Activated naive CD4-positive, alpha-beta T cell treated with anti-CD3 and anti-CD28 coated beads, Interleukin-2, amount 10 ng/mL, durations not matched to agents 7 days and 5 days (primary cell): ENCODE results near the gene NVL.

Source experiments
- CTCF ChIA-PET: fragments of 350-600 bp; sonication (Branson Sonifier 250); formaldehyde crosslinking; loops from one replicate; lab custom pipeline; 2021; ENCODE audit warnings: antibody characterized with exemption; lab: Charles Lee
- DNase-seq: peaks from one replicate; pipeline ENCODE4 v3.0.0-alpha.2; 2020
- H3K27ac Mint-ChIP-seq: one replicate; pipeline ENCODE4 v1.8.0; 2021; ENCODE audit warnings: mild to moderate bottlenecking, moderate library complexity, mixed read lengths
- H3K27me3 Mint-ChIP-seq: one replicate; pipeline ENCODE4 v1.8.0; 2021; ENCODE audit warnings: mild to moderate bottlenecking, mixed read lengths
- H3K36me3 Mint-ChIP-seq: one replicate; pipeline ENCODE4 v1.8.0; 2021; ENCODE audit warnings: mixed read lengths
- H3K4me1 Mint-ChIP-seq: one replicate; pipeline ENCODE4 v1.8.0; 2021; ENCODE audit warnings: mixed read lengths
- H3K4me3 Mint-ChIP-seq: one replicate; pipeline ENCODE4 v1.8.0; 2021; ENCODE audit warnings: mild to moderate bottlenecking, moderate library complexity, mixed read lengths
- H3K9me3 Mint-ChIP-seq: one replicate; pipeline ENCODE4 v1.8.0; 2021; ENCODE audit warnings: mixed read lengths

Gene NVL

DNA sequence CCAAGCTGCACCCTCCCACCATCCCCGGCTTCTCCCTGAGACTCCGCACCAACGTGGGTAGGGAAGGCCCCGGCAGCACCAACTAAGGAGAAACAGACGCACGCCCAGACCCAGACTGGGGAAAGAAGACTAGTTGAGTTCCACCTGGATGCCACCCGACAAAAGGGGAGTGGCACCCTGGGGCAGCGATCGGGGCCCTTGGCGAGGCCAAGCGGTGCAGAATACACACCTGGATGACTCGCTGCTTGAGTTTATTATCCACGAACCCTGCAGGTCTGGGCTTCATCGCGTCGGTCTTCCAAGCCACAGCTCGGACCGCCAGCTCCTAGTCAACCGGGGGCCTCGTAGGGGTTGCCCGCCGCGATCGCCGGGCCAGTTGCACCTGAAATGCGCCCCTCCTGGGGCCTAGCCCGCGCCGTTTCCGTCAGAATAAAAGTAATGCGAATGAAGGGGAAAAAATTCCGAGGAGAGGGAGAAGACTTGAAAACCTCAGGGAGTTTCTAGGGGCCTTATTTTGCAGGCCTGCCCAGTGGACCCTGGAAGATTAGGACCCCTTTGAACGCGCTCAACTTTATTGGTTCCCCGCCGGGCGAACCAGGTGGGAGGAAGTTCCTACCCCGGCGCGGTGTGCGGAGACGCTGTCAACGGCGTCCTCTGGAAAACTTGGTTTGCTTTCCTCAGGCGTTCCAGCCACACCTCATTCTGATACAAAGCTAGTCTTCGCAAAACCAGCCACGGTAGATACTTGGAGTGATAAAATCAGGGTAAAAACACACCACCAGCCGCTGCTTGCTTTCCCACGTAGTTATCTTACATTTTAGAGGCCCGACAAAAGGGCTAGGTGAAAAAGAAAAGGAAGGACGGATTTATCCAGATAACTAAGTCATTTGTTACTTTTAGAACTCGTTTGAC, at the start of gene NVL:
NVL (minus strand) TSS at position 331 of the 912 bp plus-strand sequence; CDS start at position 286, 45 bp downstream.
- H3K36me3 Mint-ChIP-seq = peaks cover 7% of the 10 kb centered on the region
- H3K9me3 Mint-ChIP-seq = peaks cover 8% of the 10 kb centered on the region
- DNase-seq = peak; percentile 87
- H3K4me1 Mint-ChIP-seq = peaks cover 58% of the 10 kb centered on the region
- H3K27me3 Mint-ChIP-seq = no peaks in the 10 kb centered on the region
- CTCF ChIA-PET = interaction anchor here (1.0 to 1.8 kb wide), 3 partner anchors 15 to 214 kb away, joined by 3 to 6 read pairs (median 3); no protein-coding TSS in a partner anchor
- peak within 1 kb of the TSS; percentile 94 for H3K27ac Mint-ChIP-seq
- H3K4me3 Mint-ChIP-seq = peak within 1 kb of the TSS; percentile 90

DNA sequence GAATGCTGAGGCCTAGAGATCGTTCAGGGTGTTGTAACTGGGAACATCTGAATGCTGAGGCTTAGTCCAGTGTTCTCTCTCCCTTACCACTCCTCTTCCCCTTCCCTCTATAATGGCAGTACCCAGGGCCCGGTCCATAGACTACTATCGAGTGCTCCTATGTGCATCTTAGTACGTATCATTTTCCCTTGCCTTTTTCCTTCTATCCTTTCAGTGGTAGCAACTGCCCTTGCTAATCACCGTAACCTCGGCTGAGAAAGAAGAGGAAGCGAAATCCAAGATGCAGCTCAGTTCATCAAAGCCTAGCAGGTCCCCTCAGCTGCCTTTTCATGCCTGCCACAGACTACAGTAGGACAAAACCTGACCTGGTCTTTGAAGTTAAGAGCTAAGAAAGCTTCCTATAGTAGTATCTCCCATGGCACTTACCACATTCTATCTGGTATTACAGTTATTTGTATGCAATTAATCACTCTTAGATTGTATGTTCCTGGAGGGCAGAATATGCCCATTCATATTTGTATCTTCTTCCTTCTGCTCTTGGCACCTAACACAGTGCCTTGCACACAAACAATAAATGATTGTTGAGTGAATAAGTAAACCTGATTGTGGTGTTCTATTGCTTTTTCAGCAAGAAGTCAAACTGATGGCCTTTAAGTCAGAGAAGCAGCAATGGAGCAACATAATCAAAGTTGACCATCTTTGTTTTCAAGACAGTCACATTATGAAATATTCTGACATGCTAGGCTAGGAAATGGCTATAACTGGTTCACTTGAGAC, 49.1 kb upstream of the NVL start:
- Mint-ChIP-seq H3K27me3 (no peaks in the 10 kb centered on the region), H3K36me3 (peaks cover 75% of the 10 kb centered on the region), H3K4me3 (no peak overlapping the region), H3K27ac (peak overlapping the region; percentile 82), H3K9me3 (no peaks in the 10 kb centered on the region), H3K4me1 (peaks cover 89% of the 10 kb centered on the region)
- DNase-seq = no peak
- CTCF ChIA-PET = interaction anchor here (1.4 kb wide), 2 partner anchors 21 to 42 kb away, joined by 3 read pairs; no protein-coding TSS in a partner anchor

DNA sequence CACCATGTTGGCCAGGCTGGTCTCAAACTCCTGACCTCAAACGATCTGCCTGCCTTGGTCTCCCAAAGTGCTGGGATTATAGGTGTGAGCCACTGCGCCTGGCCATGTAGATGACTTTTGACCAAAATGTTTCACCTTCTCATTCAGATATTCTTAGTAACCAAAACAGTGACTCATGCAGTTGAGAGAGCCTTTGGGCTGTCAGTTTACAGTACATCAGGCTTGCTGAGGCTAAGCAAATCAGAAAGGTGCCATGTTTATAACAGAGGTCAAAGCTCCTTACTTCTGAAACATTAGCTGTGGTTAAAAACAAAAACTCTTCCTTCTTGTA, 47.7 kb upstream of the NVL start:
- Mint-ChIP-seq H3K27ac (peak overlapping the region; percentile 90), H3K27me3 (no peaks in the 10 kb centered on the region), H3K4me3 (no peak overlapping the region), H3K9me3 (no peaks in the 10 kb centered on the region), H3K4me1 (peaks cover 85% of the 10 kb centered on the region), H3K36me3 (peaks cover 79% of the 10 kb centered on the region)
- peak; percentile 28 for DNase-seq
- CTCF ChIA-PET = interaction anchor here (0.6 kb wide), 2 partner anchors 19 to 195 kb away, joined by 3 to 5 read pairs; partner anchors contain the start of gene DEGS1

DNA sequence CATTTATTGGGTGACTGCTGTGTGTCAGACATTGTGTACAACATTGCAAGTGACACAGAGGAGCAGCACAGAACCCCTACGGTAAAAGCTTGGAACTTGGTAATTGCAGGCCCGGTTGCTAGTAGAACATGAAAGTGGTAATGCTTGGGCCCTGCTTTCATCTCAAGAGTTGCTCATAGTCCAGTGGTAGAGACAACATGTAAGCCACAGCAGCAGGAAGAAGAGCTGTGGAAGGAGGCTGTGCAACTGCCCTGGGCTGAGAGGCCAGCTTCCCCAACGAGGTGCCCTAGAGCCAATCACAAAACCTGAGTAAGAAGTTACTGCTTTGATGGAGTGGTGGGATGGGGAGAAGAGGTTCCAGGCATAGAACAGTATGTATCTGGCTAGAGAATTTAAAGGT, 45.1 kb upstream of the NVL start:
- Mint-ChIP-seq H3K36me3 (peaks cover 80% of the 10 kb centered on the region), H3K27me3 (no peaks in the 10 kb centered on the region), H3K4me3 (no peak overlapping the region), H3K4me1 (peaks cover 63% of the 10 kb centered on the region), H3K9me3 (no peaks in the 10 kb centered on the region), H3K27ac (peak overlapping the region; percentile 40)
- DNase-seq = peak; percentile 22
- CTCF ChIA-PET = no interaction called here

DNA sequence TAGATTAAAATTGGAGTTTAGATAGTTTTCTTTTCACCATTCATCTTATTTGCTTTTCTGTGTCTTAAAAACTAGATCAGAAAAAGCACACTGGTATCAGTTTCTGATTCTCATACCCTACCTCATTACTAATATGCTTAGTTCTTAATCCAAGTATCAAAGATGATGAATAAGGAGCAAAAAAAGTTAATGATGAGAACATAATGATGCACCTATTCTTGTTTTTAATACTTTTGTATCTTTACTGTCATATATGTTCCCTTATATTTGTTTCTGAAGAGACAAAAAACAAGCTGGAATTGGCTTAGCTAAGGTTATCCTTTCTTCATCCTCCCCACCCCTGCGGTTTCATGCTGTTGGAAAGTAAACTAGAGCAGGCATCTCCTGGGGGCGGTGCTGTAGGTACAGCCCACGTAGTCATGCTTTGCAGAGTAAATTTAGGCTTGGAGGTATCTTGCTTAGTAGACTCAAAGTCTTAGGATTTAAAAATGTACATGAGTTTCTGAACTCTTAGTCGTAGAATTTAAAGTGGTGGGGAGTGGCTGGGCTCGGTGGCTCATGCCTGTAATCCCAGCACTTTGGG, 43.1 kb upstream of the NVL start:
- Mint-ChIP-seq H3K9me3 (no peaks in the 10 kb centered on the region), H3K27me3 (no peaks in the 10 kb centered on the region), H3K27ac (no peak overlapping the region), H3K36me3 (peaks cover 79% of the 10 kb centered on the region), H3K4me1 (peaks cover 49% of the 10 kb centered on the region), H3K4me3 (no peak overlapping the region)
- no peak for DNase-seq
- CTCF ChIA-PET = no interaction called here

DNA sequence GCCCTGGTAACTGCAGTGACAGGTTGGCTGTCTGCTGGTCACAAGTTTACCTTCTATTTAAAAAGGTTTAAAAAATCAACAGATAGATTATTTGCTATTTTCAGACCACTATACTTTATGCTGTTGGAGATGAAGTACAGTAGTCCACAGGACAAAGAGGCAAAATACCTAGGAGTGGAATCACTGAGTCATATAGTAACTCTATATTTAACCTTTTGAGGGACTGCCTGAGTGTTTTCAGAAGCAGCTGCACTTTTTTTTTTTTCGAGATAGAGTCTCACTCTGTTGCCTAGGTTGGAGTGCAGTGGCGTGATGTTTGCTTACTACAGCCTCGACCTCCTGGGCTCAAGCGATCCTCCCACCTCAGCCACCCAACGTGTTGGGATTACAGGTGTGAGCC, 38.4 kb upstream of the NVL start:
- H3K4me1 Mint-ChIP-seq = peaks cover 20% of the 10 kb centered on the region
- peaks cover 71% of the 10 kb centered on the region for H3K36me3 Mint-ChIP-seq
- no peak overlapping the region for H3K27ac Mint-ChIP-seq
- CTCF ChIA-PET = no interaction called here
- no peak overlapping the region for H3K4me3 Mint-ChIP-seq
- H3K9me3 Mint-ChIP-seq = no peaks in the 10 kb centered on the region
- DNase-seq = no peak
- H3K27me3 Mint-ChIP-seq = no peaks in the 10 kb centered on the region

DNA sequence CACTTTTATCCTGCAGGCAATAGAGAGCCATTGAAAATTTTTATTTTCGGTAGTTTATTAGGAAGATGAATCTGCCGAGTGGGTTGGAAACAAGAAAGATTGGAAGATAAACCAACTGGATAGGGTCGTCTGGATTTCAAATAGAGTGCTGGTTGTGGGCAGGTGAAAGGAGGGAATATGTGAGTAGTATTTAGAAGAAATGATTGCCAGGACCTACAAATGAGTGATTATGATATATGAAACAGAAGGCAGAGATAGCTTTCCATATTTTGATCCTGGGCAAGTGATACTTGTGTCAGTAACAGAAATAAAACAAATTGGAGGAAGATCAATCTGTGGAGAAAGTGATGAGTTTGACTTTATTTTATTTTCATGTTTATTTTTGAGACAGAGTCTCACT, 29.2 kb upstream of the NVL start:
- Mint-ChIP-seq H3K27ac (no peak overlapping the region), H3K36me3 (peaks cover 33% of the 10 kb centered on the region), H3K4me3 (no peak overlapping the region), H3K9me3 (no peaks in the 10 kb centered on the region), H3K27me3 (no peaks in the 10 kb centered on the region), H3K4me1 (peaks cover 45% of the 10 kb centered on the region)
- CTCF ChIA-PET = no interaction called here
- no peak for DNase-seq

DNA sequence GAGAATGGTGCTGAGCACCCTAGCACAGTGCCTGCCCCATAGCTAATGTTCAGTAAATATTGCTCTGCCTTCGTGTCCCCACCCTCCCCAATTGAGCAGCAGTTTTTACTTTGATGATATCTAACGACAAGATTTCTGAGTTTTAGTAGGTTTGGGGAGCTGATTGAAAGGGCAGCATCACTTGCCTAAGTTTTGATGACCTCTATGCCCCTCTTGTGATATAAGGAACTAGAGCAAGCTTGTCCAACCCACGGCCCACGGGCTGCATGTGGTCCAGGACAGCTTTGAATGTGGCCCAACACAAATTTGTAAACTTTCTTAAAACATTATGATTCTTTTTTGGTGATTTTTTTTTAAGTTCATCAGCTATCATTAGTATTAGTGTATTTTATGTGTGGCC, 28.3 kb upstream of the NVL start:
- peak overlapping the region; percentile 81 for H3K4me3 Mint-ChIP-seq
- peaks cover 25% of the 10 kb centered on the region for H3K36me3 Mint-ChIP-seq
- H3K9me3 Mint-ChIP-seq = no peaks in the 10 kb centered on the region
- no peak for DNase-seq
- no peaks in the 10 kb centered on the region for H3K27me3 Mint-ChIP-seq
- peaks cover 38% of the 10 kb centered on the region for H3K4me1 Mint-ChIP-seq
- H3K27ac Mint-ChIP-seq = peak overlapping the region; percentile 89
- CTCF ChIA-PET = interaction anchor here (0.6 to 1.1 kb wide), 3 partner anchors 19 to 37 kb away, joined by 3 to 5 read pairs (median 3); no protein-coding TSS in a partner anchor

DNA sequence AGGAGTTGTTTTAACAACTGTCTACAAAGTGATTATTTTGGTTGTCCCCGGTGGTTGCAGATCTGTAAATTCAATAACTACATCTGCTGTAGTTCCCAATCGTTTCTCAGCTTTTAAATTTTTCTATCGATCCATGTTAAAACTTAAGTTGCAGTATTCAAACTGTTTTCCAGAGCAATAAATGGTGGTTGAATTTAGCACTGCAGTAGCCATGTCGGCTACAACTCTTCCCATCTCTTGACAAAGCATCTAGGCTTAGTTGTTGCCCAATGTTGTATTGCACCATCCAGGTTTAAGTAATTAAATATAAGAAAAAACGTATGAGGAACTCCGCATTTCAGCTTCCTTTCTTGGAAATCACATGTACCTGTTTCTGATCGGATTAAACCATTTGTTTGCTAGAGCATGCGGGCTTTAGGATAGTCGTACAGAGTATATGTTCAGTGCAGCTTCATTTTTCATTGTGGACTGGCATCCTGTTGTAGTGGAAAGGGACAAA, 27.7 kb upstream of the NVL start:
- Mint-ChIP-seq H3K36me3 (peaks cover 22% of the 10 kb centered on the region), H3K9me3 (no peaks in the 10 kb centered on the region), H3K27ac (peak overlapping the region; percentile 89), H3K4me3 (peak overlapping the region; percentile 81), H3K27me3 (no peaks in the 10 kb centered on the region), H3K4me1 (peaks cover 36% of the 10 kb centered on the region)
- DNase-seq = no peak
- CTCF ChIA-PET = interaction anchor here (0.9 to 1.1 kb wide), 2 partner anchors 22 to 37 kb away, joined by 3 read pairs; no protein-coding TSS in a partner anchor

DNA sequence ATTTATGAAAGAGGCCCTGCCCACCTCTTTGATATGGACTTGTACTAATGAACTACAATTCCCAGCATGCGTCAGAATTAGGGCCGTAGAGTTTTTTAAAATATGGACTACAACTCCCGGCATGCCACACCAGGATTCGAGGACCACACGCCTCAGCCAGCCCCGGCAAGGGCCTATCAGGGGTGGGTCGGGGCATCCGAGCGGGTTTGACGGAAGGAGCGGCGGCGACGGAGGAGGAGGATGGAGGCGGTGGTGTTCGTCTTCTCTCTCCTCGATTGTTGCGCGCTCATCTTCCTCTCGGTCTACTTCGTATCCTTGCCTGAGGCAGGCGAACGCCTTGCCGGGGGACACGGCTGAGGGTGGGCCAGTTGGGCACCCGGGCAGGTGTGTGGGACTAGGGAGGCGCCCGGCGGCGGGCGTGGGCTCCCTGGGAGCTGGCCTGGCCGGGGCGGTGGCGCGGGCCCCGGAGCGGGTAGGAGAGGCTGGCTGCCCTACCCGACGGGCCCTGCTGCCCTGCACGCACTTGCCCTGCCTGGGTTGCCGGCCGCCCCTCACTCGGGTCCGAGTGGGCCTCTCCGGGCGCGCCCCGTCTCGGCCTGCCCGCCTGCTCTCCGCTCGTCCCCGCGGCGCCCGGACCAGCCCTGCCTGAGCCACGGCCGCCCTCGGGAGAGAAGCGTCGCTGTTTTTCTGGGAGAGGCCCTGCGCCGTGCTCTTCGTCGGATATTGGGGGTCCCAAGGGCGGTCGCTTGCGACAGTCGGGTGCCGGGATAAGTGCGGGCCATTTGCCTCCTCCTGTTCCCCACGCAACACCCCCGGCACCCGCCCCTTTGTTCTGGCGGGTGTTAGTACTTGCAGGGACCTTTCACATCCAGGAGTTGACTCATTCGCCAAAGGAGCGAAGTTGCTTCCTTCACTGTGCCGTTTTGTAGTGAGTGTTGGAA, 27.0 kb upstream of the NVL start, which contains the start of gene CNIH4:
CNIH4 (plus strand) TSS at position 195 of the 941 bp plus-strand sequence; CDS start at position 241, 46 bp downstream.
- H3K27ac Mint-ChIP-seq = peak within 1 kb of the TSS; percentile 89
- DNase-seq = peak; percentile 96
- CTCF ChIA-PET = interaction anchor here (0.9 kb wide), 1 partner anchor 38 kb away, joined by 3 read pairs; no protein-coding TSS in a partner anchor
- H3K4me1 Mint-ChIP-seq = peaks cover 32% of the 10 kb centered on the region
- peaks cover 15% of the 10 kb centered on the region for H3K36me3 Mint-ChIP-seq
- H3K27me3 Mint-ChIP-seq = no peaks in the 10 kb centered on the region
- H3K9me3 Mint-ChIP-seq = no peaks in the 10 kb centered on the region
- H3K4me3 Mint-ChIP-seq = peak within 1 kb of the TSS; percentile 81

DNA sequence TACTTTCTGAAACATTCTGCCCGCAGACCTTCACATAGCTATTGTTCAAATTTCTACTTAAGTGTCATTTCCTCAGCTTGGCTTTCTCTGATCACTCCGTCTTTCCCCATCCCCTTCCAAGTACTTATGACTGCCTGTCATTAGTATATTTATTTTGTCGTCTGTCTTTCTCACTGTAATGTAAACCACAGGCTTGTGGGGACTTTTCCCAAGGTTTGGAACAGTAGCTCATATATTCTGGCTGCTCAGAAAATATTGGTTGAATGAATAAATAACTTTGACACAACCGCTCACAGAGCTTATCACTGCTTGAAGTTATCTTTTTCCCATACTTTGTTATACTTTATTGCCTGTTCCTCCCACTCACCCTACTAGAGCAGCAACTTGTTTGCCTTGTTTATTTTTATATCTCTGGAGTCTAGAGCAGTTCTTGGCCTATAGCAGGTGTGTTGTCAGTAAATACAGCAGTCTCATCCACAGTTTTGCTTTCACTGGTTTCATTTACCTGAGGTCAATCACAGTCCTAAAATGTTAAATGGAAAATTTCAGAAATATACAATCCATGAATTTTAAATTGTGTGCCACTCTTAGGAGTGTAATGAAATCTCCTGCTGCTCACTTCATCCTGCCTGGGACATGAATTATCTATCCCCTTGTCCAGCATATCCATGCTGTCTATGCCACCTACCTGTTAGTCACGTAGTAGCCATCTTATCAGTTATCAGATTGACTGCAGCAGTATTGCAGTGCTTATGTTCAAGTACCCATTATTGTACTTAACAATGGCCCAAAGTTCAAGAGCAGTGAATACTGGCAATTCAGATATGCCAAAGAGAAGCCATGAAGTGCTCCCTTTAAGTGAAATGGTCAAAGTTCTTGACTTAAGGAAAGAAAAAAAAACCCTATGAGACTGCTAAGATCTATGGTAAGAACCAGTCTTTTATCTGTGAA, 24.3 kb upstream of the NVL start:
- no peak overlapping the region for H3K4me3 Mint-ChIP-seq
- no peak overlapping the region for H3K27ac Mint-ChIP-seq
- no peaks in the 10 kb centered on the region for H3K27me3 Mint-ChIP-seq
- H3K9me3 Mint-ChIP-seq = no peaks in the 10 kb centered on the region
- DNase-seq = no peak
- CTCF ChIA-PET = interaction anchor here (1.5 kb wide), 1 partner anchor 103 kb away, joined by 3 read pairs; no protein-coding TSS in a partner anchor
- peaks cover 24% of the 10 kb centered on the region for H3K4me1 Mint-ChIP-seq
- peaks cover 11% of the 10 kb centered on the region for H3K36me3 Mint-ChIP-seq
